ENCODE data around the gene ANK3. TPM values are rescaled to one million over a fixed set of nuclear protein-coding genes. Genes with fewer than 3 reads are reported as not detected.

Gene ANK3
- total RNA-seq, 1 experiment from 2014 or later = 15.3 TPM

DNA sequence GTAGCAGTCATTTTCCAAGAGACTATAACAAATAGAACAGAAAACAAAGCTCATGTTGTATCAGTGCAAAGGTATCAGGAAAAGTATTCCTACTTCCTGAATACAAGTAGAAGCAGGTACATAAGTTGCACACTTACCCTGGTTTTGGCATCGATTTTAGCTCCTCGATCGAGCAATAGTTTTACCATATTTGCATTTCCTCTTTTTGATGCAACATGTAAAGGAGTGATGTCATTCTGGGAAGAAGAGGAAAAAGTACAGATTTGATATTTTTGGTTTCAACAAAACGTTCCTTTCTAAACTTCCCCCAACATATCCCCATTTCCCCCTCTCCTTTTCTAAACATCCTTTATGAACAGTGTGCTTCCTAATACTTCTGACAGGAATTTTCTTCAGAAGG is 155.1 kb downstream of the ANK3 start (continued):
- TF ChIP-seq, protein P1, sequence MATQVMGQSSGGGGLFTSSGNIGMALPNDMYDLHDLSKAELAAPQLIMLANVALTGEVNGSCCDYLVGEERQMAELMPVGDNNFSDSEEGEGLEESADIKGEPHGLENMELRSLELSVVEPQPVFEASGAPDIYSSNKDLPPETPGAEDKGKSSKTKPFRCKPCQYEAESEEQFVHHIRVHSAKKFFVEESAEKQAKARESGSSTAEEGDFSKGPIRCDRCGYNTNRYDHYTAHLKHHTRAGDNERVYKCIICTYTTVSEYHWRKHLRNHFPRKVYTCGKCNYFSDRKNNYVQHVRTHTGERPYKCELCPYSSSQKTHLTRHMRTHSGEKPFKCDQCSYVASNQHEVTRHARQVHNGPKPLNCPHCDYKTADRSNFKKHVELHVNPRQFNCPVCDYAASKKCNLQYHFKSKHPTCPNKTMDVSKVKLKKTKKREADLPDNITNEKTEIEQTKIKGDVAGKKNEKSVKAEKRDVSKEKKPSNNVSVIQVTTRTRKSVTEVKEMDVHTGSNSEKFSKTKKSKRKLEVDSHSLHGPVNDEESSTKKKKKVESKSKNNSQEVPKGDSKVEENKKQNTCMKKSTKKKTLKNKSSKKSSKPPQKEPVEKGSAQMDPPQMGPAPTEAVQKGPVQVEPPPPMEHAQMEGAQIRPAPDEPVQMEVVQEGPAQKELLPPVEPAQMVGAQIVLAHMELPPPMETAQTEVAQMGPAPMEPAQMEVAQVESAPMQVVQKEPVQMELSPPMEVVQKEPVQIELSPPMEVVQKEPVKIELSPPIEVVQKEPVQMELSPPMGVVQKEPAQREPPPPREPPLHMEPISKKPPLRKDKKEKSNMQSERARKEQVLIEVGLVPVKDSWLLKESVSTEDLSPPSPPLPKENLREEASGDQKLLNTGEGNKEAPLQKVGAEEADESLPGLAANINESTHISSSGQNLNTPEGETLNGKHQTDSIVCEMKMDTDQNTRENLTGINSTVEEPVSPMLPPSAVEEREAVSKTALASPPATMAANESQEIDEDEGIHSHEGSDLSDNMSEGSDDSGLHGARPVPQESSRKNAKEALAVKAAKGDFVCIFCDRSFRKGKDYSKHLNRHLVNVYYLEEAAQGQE (IDR thresholded peaks at IDR 0.05; ENCODE audit: low read depth) = no peak
- TF ChIP-seq SIN3A (IDR thresholded peaks at IDR 0.05; ENCODE audit: low read depth) (no peak), POLR2A (IDR thresholded peaks at IDR 0.05; ENCODE audit: borderline replicate concordance, extremely low read depth, insufficient read depth, insufficient read length) (no peak), CEBPB (IDR thresholded peaks at IDR 0.05; ENCODE audit: low read depth) (no peak), JUND (IDR thresholded peaks at IDR 0.05) (no peak), FOSL1 (IDR thresholded peaks at IDR 0.05; ENCODE audit: low read depth) (no peak), SP1 (IDR thresholded peaks at IDR 0.05; ENCODE audit: low read depth) (no peak)

DNA sequence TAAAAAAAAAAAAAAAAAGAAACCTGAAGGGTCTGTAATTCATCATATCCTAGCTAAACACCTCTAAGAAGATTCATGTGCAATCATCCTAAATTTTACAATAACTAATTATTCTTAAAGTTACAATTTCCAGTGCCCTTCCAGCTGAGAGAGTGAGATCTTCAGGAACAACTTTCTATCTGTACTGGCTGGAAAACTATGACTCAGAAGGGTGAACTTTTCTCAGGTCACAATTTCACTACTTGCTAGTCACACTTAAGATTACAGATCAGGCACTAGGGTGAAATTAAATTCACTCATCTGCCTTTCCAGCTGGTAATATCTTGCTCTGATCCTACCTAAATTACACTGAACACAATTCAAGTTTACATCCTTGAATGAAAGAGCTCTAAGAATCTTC is 158.8 kb downstream of the ANK3 start:
- ChIA-PET CTCF (no interaction called here), POLR2A (no interaction called here), RAD21 (ENCODE audit: low non-redundant PET in 1 of 2, low total read pairs in 2 of 2, uncharacterized antibody in 2 of 2, unreplicated experiment in 2 of 2) (no interaction called here)
- H3K4me1 ChIP-seq (ENCODE audit: control insufficient read depth in 1 of 2, insufficient read depth in 2 of 2, low read length in 2 of 2) = no peaks in the 10 kb centered on the region
- BruUV-seq (replicated peaks) = no TSS peak
- no peak for TF ChIP-seq EZH2 (IDR thresholded peaks at IDR 0.05)
- no peak for TF ChIP-seq RAD21 (IDR thresholded peaks at IDR 0.05; ENCODE audit: low read depth)
- TF ChIP-seq ZFX (IDR thresholded peaks at IDR 0.05) = no peak
- TF ChIP-seq ELF1 (IDR thresholded peaks at IDR 0.05; ENCODE audit: borderline replicate concordance, low read depth) = no peak
- TF ChIP-seq, protein P2, sequence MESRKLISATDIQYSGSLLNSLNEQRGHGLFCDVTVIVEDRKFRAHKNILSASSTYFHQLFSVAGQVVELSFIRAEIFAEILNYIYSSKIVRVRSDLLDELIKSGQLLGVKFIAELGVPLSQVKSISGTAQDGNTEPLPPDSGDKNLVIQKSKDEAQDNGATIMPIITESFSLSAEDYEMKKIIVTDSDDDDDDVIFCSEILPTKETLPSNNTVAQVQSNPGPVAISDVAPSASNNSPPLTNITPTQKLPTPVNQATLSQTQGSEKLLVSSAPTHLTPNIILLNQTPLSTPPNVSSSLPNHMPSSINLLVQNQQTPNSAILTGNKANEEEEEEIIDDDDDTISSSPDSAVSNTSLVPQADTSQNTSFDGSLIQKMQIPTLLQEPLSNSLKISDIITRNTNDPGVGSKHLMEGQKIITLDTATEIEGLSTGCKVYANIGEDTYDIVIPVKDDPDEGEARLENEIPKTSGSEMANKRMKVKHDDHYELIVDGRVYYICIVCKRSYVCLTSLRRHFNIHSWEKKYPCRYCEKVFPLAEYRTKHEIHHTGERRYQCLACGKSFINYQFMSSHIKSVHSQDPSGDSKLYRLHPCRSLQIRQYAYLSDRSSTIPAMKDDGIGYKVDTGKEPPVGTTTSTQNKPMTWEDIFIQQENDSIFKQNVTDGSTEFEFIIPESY (IDR thresholded peaks at IDR 0.05; ENCODE audit: extremely low read depth, insufficient replicate concordance, low read length) = no peak
- TF ChIP-seq CEBPB (IDR thresholded peaks at IDR 0.05; ENCODE audit: low read depth) = no peak
- TF ChIP-seq FOSL1 (IDR thresholded peaks at IDR 0.05; ENCODE audit: low read depth) = no peak
- no peak for TF ChIP-seq SP1 (IDR thresholded peaks at IDR 0.05; ENCODE audit: low read depth)
- no peak for TF ChIP-seq EGR1 (IDR thresholded peaks at IDR 0.05; ENCODE audit: low read depth)
- no peak for TF ChIP-seq JUND (IDR thresholded peaks at IDR 0.05)
- no peak for TF ChIP-seq EZH2phosphoT487 (IDR thresholded peaks at IDR 0.05; ENCODE audit: borderline replicate concordance)
- TF ChIP-seq YY1 (IDR thresholded peaks at IDR 0.05; ENCODE audit: extremely low read depth, insufficient replicate concordance, low read depth, low read length) = no peak
- TF ChIP-seq, protein P3, sequence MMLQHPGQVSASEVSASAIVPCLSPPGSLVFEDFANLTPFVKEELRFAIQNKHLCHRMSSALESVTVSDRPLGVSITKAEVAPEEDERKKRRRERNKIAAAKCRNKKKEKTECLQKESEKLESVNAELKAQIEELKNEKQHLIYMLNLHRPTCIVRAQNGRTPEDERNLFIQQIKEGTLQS (IDR thresholded peaks at IDR 0.05) = no peak
- no peak overlapping the region for H3K4me3 ChIP-seq (replicated peaks in 1 of 2; ENCODE audit: low read depth in 1 of 2, low read length in 2 of 2)
- no peaks in the 10 kb centered on the region for H3K27me3 ChIP-seq (ENCODE audit: insufficient read depth, low read length)
- H2AFZ ChIP-seq (ENCODE audit: low read depth, low read length, poor library complexity, severe bottlenecking) = no peak overlapping the region
- H3K9me2 ChIP-seq (ENCODE audit: insufficient read depth) = no peaks in the 10 kb centered on the region
- no peak overlapping the region for H3K9ac ChIP-seq (ENCODE audit: low read length)
- H3K27ac ChIP-seq (ENCODE audit: low read depth, low read length) = no peak overlapping the region
- no peak overlapping the region for H3K4me2 ChIP-seq (ENCODE audit: low read length)
- ATAC-seq (no peak), DNase-seq (ENCODE audit: low read depth, low spot score) (no peak)
- H3K36me3 ChIP-seq (ENCODE audit: control insufficient read depth in 1 of 2, insufficient read depth in 2 of 2, low read length in 2 of 2) = no peaks in the 10 kb centered on the region
- H3K9me3 ChIP-seq (ENCODE audit: control insufficient read depth in 1 of 2, insufficient read depth in 1 of 2, low read depth in 1 of 2, low read length in 2 of 2) = no peaks in the 10 kb centered on the region
- intact Hi-C loops (cut with micrococcal nuclease) = no loop called here
- H3K79me2 ChIP-seq (ENCODE audit: insufficient read depth, low read length) = no peaks in the 10 kb centered on the region
- no peaks in the 10 kb centered on the region; the same call in 1 of the 2 replicates for H4K20me1 ChIP-seq (ENCODE audit: insufficient read depth)
